ENCODE measurements around the gene ABCA1. TPM values are rescaled to one million over a fixed set of nuclear protein-coding genes. Genes with fewer than 3 reads are reported as not detected.

ABCA1 gene
- total RNA-seq, 2 experiments from 2014 or later: 0.93 to 1.6 TPM

DNA sequence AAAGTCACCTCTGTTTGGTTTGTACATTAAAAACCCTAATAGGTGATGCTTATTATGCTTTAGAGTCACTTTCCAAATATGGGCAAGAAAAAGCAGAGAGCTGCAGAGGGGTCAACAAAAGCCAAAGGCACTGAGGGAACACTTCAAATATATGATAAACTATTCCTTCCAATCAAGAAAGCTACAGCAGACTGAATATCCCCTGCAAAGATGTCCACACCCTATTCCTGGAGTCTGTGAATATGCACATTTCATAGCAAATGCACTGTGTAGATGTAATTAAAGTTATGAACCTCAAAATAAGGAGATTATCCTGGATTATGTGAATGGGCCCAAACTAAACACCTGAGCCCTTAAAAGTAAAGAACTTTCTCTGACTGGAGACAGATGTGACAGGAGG lies 74.3 kb downstream of the ABCA1 start:
- Mint-ChIP-seq H3K4me3 (no peak overlapping the region), H3K27me3 (no peaks in the 10 kb centered on the region), H3K9me3 (no peaks in the 10 kb centered on the region), H3K27ac (no peak overlapping the region), H3K36me3 (ENCODE audit: low read depth) (no peaks in the 10 kb centered on the region), H3K4me1 (peaks cover 8% of the 10 kb centered on the region)
- ChIA-PET POLR2A (no interaction called here), CTCF (interaction anchor here (1.6 kb wide), 1 partner anchor 9 kb away, joined by 7 read pairs; no protein-coding TSS in a partner anchor)
- no peak for DNase-seq

DNA sequence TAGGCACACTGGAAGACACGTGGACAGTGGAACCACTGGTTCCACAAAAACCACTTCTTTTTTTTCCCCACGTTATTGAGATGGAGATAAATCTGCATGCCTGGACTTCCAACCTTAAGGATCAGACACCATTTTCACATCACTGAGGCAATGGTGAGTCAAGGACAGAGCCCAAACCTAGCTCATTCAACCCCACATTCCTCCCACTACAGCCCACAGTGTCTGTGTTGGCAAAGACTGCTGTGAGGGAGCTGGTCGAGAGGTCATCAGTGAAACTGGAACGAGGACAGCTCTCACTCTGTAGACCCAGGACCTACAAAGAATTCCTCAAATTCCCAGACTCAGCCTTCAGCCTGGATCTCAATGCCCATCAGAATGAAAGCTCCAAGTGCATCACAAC lies 74.8 kb downstream of the ABCA1 start:
- no peak overlapping the region for H3K27ac Mint-ChIP-seq
- no peaks in the 10 kb centered on the region for H3K27me3 Mint-ChIP-seq
- H3K36me3 Mint-ChIP-seq (ENCODE audit: low read depth): no peaks in the 10 kb centered on the region
- CTCF ChIA-PET: interaction anchor here (0.8 kb wide), 1 partner anchor 10 kb away, joined by 5 read pairs; no protein-coding TSS in a partner anchor
- POLR2A ChIA-PET: no interaction called here
- H3K4me1 Mint-ChIP-seq: peaks cover 8% of the 10 kb centered on the region
- no peaks in the 10 kb centered on the region for H3K9me3 Mint-ChIP-seq
- H3K4me3 Mint-ChIP-seq: no peak overlapping the region
- no peak for DNase-seq

DNA sequence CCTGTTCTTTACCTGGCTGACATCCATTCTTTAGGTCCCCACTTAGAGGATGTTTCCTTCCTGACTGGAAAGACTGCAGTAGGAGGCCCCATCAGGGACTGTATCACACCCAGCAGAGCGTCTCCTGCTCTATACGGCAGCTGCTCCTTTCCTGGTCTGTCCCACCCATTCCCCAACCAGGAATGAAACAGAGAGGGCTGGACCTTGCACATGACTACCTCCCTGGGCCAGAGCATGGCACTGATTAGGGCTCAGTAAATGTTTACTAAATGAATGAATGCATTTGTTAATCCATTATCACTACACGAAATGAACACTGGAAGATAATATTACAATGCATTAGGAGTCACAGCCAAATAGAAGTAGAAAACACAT lies 76.4 kb downstream of the ABCA1 start:
- H3K27ac Mint-ChIP-seq: no peak overlapping the region
- no peak overlapping the region for H3K4me3 Mint-ChIP-seq
- CTCF ChIA-PET: no interaction called here
- no peaks in the 10 kb centered on the region for H3K27me3 Mint-ChIP-seq
- POLR2A ChIA-PET: no interaction called here
- H3K9me3 Mint-ChIP-seq: no peaks in the 10 kb centered on the region
- H3K4me1 Mint-ChIP-seq: peaks cover 8% of the 10 kb centered on the region
- no peak for DNase-seq
- H3K36me3 Mint-ChIP-seq (ENCODE audit: low read depth): no peaks in the 10 kb centered on the region

DNA sequence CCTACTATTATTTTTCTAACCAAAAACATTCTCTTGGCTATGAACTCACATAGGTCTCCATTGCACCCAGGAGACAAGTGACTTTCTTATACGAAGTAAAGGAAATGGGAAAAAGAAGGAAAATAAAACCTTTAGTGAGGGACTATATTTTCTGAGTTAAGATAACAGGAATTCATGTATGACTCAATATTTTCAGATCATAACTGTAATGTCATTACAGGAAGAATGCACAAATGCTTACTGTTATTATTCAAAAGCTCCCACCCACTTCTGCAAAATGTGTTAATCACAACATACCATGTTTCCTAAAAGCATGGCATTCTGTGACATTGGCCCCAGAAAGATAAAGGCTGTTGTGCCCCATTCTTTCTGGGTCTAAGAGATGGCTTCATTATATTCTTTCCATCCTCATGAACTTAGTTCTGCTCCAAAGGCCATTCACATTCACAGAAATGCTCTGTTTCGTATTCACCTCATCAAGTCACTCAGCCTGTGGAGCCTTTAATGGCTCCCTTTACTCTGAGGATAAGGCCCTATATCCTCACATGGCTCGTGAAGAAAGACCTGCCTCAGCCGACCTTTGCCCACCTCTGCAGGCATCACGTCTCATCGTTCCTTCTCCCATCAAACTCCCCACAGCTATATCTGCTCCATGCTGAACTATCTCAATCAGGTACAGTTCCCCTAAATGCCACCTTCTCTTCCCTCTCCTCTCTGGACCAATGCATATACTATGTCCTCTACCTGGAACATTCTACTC lies 77.0 kb downstream of the ABCA1 start:
- Mint-ChIP-seq H3K27ac (no peak overlapping the region), H3K4me1 (peaks cover 8% of the 10 kb centered on the region), H3K9me3 (no peaks in the 10 kb centered on the region), H3K4me3 (no peak overlapping the region), H3K36me3 (ENCODE audit: low read depth) (no peaks in the 10 kb centered on the region), H3K27me3 (no peaks in the 10 kb centered on the region)
- DNase-seq: no peak
- ChIA-PET CTCF (no interaction called here), POLR2A (no interaction called here)

DNA sequence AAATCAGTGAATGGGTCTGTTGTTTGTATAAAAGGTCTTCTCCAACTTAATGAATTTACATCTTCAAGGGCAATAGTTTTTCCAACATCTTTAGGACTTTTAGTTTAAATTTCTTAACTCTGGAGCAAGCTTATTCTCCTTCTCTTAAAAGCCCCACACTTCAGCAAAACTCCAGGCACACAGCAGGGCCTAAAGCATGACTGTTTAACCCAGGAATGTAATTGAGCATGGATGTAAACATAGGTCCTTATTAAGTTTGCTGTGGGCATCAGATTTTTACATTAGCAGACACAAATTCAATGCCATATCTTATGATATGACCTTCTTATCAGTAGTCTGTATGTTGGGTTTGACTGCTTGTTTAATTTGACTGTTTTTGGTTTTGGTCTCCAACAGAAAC lies 78.9 kb downstream of the ABCA1 start:
- CTCF ChIA-PET: no interaction called here
- no peak for DNase-seq
- POLR2A ChIA-PET: no interaction called here
- no peaks in the 10 kb centered on the region for H3K9me3 Mint-ChIP-seq
- peaks cover 3% of the 10 kb centered on the region for H3K27me3 Mint-ChIP-seq
- H3K4me3 Mint-ChIP-seq: no peak overlapping the region
- H3K36me3 Mint-ChIP-seq (ENCODE audit: low read depth): no peaks in the 10 kb centered on the region
- no peak overlapping the region for H3K27ac Mint-ChIP-seq
- H3K4me1 Mint-ChIP-seq: peaks cover 11% of the 10 kb centered on the region

DNA sequence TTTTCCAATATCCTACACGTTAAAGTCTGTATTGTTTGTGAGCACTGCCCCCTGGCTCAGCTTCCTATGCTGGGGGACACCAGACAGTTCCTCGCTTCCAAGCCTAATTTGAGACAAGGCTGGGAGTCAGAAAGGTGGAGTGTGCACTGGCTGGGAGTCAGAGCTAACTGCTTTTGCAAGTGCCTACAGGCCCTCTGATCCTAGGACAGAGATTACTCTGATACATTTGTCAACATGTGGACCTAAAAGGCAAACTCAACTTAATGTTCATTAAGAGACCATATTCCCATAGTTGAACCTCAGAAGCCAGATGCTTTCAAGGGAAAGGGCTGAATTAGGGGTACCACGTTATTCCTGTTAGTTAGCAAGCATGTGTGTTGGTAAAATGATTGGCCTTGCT lies 83.2 kb downstream of the ABCA1 start:
- ChIA-PET CTCF (interaction anchor here (1.1 kb wide), 1 partner anchor 17 kb away, joined by 4 read pairs; no protein-coding TSS in a partner anchor), POLR2A (no interaction called here)
- no peaks in the 10 kb centered on the region for H3K9me3 Mint-ChIP-seq
- no peak for DNase-seq
- no peaks in the 10 kb centered on the region for H3K36me3 Mint-ChIP-seq (ENCODE audit: low read depth)
- no peak overlapping the region for H3K4me3 Mint-ChIP-seq
- H3K27me3 Mint-ChIP-seq: peaks cover 7% of the 10 kb centered on the region
- no peak overlapping the region for H3K27ac Mint-ChIP-seq
- H3K4me1 Mint-ChIP-seq: peaks cover 4% of the 10 kb centered on the region

DNA sequence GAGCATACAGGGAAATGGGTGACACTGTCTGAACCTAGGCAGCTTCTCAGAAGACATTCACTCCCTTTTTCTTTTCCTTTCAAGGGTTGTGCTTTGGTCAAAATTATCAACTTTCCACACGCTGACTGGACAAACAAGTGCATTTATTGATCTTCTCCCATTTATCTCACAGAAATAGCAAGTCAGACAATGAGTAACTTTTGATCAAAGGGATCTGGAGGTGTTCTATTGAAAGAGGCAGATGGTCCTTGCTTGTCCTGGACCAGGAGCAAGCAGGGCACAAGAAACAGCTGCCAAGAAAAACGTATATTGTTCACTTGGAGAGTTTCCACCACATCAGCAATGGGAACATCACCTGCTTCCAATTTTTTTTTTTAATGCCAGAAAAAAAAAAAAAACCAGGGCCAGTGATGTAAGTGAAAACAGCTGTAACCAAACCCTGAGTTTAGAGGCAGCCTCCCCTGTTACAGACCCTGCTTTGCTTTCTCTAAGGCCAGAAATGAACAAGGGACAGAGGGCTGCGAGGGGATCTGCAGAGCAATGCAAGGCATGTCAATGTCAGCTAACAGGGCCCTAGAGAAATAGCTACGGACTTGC lies 84.2 kb downstream of the ABCA1 start:
- Mint-ChIP-seq H3K4me3 (no peak overlapping the region), H3K4me1 (peaks cover 4% of the 10 kb centered on the region), H3K36me3 (ENCODE audit: low read depth) (no peaks in the 10 kb centered on the region), H3K27me3 (peaks cover 7% of the 10 kb centered on the region), H3K9me3 (no peaks in the 10 kb centered on the region), H3K27ac (no peak overlapping the region)
- ChIA-PET POLR2A (no interaction called here), CTCF (interaction anchor here (1.1 kb wide), 1 partner anchor 18 kb away, joined by 4 read pairs; no protein-coding TSS in a partner anchor)
- no peak for DNase-seq

DNA sequence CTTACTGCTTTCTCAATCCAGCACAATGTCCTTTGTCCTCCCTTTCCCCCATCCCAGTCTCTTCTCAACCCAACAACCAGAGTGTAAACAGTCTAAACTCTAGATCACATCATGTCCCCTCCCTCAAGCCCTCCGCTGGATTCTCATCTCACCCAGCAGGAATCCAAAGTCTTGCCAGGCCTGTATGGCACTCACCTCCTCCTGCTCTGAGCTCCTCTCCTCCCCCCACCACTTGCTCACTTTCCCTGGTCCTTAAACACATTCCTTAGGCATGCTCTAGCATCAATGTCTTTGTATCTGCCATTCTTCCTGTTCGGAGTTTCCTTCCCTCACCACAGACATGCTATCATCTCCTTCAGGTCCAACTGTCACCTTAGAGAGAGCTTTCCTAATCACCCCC lies 85.3 kb downstream of the ABCA1 start:
- POLR2A ChIA-PET: no interaction called here
- Mint-ChIP-seq H3K27ac (no peak overlapping the region), H3K36me3 (ENCODE audit: low read depth) (no peaks in the 10 kb centered on the region)

DNA sequence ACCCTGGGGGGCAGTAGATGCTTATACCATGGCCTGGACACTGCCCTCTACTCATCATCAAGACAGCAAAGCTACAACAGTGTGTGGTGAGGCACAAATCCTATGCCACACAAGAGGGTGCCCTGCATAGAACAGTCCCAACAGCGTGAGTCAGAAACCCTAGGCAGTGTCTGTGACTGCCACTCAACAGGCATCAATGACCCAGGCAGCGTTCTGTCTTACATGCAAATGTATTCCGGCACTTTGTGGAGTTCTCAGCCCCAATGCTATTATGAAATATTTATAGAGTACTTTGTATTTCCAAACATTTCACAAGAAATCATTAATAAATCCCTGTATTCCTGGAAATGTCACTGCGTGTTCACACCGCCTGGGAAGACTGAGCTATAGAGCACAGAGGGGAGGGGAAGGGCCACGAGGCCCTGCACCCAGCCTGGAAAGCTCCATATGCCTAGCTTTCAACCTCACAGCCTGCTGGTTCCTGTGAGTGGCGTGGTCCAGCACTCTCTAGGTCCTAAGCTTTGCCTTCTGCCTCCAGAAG lies 86.3 kb downstream of the ABCA1 start:
- peaks cover 4% of the 10 kb centered on the region for H3K4me1 Mint-ChIP-seq
- ChIA-PET CTCF (interaction anchor here (0.9 kb wide), 1 partner anchor 12 kb away, joined by 4 read pairs; no protein-coding TSS in a partner anchor), POLR2A (no interaction called here)
- peaks cover 7% of the 10 kb centered on the region for H3K27me3 Mint-ChIP-seq
- no peak overlapping the region for H3K4me3 Mint-ChIP-seq
- H3K27ac Mint-ChIP-seq: no peak overlapping the region
- no peaks in the 10 kb centered on the region for H3K36me3 Mint-ChIP-seq (ENCODE audit: low read depth)
- no peaks in the 10 kb centered on the region for H3K9me3 Mint-ChIP-seq
- no peak for DNase-seq

More for the DNA sequence above, 85.3 kb downstream of the ABCA1 start:
- Mint-ChIP-seq H3K27me3 (peaks cover 7% of the 10 kb centered on the region), H3K4me3 (no peak overlapping the region), H3K9me3 (no peaks in the 10 kb centered on the region), H3K4me1 (peaks cover 4% of the 10 kb centered on the region)
- CTCF ChIA-PET: interaction anchor here (0.9 kb wide), 1 partner anchor 13 kb away, joined by 4 read pairs; no protein-coding TSS in a partner anchor
- no peak for DNase-seq

DNA sequence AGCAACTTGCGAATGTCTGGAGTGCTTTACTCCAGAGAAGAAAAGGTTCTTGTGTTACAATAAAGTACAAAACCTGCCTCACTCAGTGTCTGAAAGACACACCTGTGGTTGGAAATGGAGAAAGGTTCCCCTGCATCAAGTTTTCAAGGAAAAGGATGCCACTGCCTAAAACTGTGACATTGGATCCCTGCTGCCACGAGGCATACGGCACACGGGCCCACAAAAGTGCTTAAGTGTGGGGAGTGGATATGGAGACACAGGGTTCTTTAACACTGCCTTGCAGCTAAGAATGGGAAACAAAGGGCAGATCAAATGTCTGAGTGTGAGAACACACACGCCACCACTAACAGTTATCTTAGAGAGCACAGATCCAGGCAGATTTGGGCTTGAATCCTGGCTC lies 89.0 kb downstream of the ABCA1 start:
- no peak overlapping the region for H3K27ac Mint-ChIP-seq
- peaks cover 4% of the 10 kb centered on the region for H3K27me3 Mint-ChIP-seq
- peaks cover 7% of the 10 kb centered on the region for H3K4me1 Mint-ChIP-seq
- no peak overlapping the region for H3K4me3 Mint-ChIP-seq
- no peaks in the 10 kb centered on the region for H3K36me3 Mint-ChIP-seq (ENCODE audit: low read depth)
- ChIA-PET POLR2A (no interaction called here), CTCF (interaction anchor here (1.5 kb wide), 1 partner anchor 59 kb away, joined by 3 read pairs; no protein-coding TSS in a partner anchor)
- DNase-seq: no peak
- no peaks in the 10 kb centered on the region for H3K9me3 Mint-ChIP-seq

DNA sequence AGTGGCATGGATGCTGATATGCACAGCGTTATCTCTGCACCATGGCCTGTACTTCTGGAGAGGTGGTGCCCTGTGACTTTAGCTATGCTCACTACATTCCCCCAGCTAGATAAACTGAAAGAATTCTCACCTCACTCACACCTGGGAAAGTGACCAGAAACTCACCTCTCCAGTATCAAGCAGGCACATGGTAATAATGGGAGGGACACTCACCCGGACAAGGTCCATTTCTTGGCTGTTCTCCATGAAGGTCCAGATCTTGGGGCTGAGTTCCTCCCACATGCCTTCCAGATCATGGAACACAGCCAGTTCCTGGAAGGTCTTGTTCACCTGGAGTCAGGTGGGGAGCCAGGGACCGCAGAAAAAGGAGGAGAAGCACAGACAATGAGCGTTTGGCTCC lies 91.2 kb downstream of the ABCA1 start:
- Mint-ChIP-seq H3K4me3 (no peak overlapping the region), H3K9me3 (no peaks in the 10 kb centered on the region), H3K4me1 (peaks cover 9% of the 10 kb centered on the region), H3K27ac (no peak overlapping the region), H3K27me3 (no peaks in the 10 kb centered on the region), H3K36me3 (ENCODE audit: low read depth) (no peaks in the 10 kb centered on the region)
- POLR2A ChIA-PET: no interaction called here
- CTCF ChIA-PET: no interaction called here
- no peak for DNase-seq

DNA sequence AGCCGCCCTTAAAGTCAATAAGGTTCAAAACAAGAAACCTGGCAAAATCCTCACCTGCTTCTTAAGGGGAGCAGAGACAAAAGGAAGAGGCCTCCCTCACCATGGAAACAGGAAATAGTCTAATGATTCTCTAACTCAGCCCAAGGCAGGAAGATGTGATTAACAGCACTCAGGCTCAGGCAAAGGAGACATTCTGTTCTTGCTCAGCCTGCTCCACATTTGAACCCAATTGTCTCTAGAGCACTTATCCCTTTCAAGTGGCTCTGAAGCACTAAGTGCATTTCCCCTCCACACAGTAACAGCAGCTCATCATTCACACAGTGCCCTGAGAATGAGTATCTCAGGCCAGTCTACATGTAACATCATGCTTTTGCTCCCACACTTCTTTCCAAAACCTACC lies 91.7 kb downstream of the ABCA1 start:
- H3K9me3 Mint-ChIP-seq: no peaks in the 10 kb centered on the region
- no peak overlapping the region for H3K4me3 Mint-ChIP-seq
- H3K4me1 Mint-ChIP-seq: peaks cover 9% of the 10 kb centered on the region
- H3K36me3 Mint-ChIP-seq (ENCODE audit: low read depth): no peaks in the 10 kb centered on the region
- no peaks in the 10 kb centered on the region for H3K27me3 Mint-ChIP-seq
- H3K27ac Mint-ChIP-seq: no peak overlapping the region
- CTCF ChIA-PET: no interaction called here
- POLR2A ChIA-PET: no interaction called here
- no peak for DNase-seq

DNA sequence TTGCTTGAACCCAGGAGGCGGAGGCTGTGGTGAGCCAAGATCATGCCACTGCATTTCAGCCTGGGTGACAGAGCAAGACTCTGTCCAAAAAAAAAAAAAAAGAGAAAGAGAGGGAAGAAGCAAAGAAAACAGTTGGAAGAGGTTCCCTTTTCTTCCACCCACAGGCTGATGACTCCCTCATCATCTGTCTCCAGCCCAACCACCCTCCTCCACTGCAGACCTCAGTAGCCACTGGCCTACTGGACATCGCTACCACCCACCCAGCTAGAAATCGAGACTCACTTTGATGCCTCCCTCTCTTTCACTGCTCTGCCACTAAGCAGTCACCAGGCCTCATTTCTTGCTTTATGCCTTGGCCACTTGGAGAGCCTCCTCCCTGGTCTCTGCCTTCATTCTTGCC lies 92.8 kb downstream of the ABCA1 start:
- H3K36me3 Mint-ChIP-seq (ENCODE audit: low read depth): no peaks in the 10 kb centered on the region
- CTCF ChIA-PET: interaction anchor here (1.0 kb wide), 1 partner anchor 28 kb away, joined by 3 read pairs; no protein-coding TSS in a partner anchor
- no peak overlapping the region for H3K4me3 Mint-ChIP-seq
- POLR2A ChIA-PET: no interaction called here
- H3K27me3 Mint-ChIP-seq: no peaks in the 10 kb centered on the region
- H3K9me3 Mint-ChIP-seq: no peaks in the 10 kb centered on the region
- no peak for DNase-seq
- no peak overlapping the region for H3K27ac Mint-ChIP-seq
- H3K4me1 Mint-ChIP-seq: peaks cover 10% of the 10 kb centered on the region

DNA sequence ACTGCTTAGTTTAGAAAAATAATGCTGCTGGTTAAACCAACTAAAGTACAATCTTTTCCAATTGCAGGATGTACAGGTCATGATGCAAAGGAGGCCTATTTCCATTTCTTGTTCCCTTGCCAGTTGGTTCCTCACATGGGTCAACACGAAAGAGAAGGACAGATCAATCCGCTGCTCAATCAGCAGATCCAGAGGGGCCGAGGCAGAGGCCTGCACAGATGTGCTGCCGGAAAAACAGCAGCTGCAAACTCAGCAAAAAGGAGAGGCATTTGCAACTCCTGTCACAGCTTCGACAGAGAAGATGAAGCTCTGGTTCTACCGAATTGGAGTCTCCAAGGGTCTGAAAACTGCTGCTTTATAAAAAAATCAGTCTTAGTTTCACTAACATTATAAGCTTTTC lies 94.3 kb downstream of the ABCA1 start:
- H3K4me3 Mint-ChIP-seq: no peak overlapping the region
- H3K36me3 Mint-ChIP-seq (ENCODE audit: low read depth): no peaks in the 10 kb centered on the region
- DNase-seq: no peak
- ChIA-PET CTCF (no interaction called here), POLR2A (no interaction called here)
- no peak overlapping the region for H3K27ac Mint-ChIP-seq
- no peaks in the 10 kb centered on the region for H3K27me3 Mint-ChIP-seq
- H3K9me3 Mint-ChIP-seq: no peaks in the 10 kb centered on the region
- peaks cover 14% of the 10 kb centered on the region for H3K4me1 Mint-ChIP-seq
